Measurements from ENCODE around the gene GRIN2C.

GRIN2C gene

DNA sequence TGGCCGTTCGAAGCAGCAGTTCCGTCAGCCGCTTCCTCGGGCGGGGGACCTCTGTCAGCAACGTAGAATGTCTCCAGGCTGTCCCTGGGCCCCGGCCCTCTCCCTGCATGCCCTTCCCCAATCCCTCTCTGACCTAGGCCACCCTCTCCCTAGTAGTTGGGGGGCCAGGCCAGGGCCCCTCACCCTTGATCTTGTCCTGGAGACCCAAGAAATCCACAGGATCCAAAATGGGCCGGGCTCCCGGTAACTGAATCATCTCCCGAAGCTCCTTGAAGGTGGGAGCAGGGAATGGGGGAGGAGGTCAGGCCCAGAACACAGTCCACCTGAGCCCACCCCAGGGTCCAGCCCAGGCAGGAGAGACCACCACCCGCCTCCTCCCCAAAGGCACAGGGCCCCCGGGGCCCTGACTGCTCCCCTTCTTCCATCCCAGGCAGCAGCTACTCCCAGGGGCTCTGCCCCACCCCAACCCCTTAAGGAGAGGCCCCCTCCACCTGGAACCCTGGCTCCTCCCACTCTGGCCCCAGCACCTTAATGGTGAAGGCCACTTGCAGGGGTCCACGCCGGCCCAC lies 4.7 kb upstream of the GRIN2C start:
- no peak for DNase-seq (ENCODE audit: low spot score)

DNA sequence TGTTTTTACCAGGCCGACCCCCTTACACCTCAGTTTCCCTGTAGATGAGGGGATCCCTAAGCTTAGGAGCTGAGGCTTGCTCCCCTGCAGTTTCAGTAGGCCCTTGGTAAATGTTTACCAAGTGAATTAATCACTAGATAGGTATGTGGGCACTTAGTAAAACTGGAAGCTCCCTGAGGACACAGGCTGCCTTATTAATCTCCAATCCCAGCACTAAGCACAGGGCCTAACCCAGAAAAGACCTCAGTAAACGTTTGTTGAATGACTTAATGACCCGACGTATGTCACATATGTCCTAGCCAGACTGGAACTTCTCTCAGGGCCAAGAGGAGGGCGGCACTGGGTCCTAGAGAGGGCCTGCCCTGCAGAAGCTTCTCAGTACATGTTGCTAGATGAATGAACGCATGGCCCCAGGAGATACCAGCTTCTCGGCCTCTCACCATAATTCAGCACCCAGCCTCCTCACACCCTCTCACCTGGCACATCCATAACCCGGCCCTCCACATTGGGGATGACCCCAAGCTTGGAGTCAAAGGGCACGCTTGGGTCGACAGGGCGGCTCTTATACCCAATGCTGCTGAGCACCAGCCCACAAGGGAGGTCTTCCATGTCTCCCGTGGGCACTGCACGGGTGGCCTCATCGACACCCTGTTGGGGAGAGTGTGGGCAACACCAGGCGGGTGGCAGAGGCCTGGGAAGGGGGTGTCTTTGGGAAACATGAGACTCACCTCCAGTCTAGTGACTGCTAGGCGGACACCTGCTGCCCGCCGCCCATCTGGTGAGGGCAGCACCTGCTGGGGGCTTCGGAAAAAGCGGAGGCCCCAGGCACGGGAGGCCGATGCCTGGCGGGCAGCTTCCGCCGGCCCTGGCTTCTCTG lies 4.0 kb upstream of the GRIN2C start:
- no peak for DNase-seq (ENCODE audit: low spot score)

DNA sequence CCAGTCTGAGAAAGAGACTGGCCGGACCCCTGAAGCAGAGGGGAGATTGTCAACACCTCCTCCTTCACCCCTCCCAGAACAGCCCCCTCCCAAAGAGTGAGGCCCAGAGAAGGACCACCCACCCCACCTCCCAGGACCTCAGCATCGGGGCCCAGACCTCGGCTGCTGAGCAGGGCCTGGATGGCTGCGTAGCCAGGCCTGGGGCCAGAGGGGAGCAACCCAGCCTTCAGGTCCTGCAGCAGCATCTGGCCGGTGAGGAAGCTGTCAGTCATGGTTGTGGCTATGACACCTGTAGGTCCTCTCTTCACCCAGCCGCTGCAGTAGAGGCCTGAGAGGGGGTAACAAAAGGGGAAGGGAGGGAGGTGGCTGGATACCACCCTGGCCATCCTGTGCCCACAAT lies 3.2 kb upstream of the GRIN2C start:
- DNase-seq (ENCODE audit: low spot score): no peak

DNA sequence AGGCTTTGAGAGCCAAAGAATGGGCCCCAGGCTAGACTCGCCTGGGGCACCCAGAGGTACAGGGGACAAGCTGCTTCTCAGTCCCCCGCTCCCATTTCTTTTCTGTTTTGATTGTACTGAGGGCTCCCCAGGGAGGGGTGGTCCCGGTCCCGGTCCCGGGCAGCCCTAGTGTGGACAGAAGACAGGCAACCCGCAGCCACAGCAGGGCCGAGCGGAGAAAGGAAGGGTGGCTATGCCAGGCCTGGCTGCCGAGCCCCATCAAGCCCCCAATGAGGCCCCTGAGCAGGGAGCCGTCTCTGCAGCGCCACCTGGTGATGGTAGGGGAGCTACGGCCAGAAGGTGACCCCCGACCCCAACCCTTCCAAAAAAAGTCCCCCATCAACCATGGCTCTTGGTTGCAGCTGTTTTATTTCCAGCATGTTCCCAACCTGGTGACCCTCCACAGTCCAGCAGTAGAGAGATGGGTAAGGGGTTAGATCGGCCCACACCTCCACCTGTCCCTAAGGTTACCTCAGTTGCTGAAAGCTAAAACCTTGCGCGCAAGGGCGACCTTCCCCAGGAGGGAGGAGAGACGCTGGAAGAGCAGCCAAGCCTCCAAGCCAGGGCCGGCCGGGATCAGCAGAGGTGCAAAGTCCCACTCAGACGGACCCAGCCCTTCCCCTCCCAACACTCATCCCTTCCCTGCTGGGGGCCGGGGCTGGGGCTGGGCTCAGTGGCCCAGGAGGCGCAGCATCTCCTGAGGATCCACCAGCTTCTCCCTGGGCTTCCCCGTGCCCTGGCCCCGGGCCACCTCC lies 2.6 kb upstream of the GRIN2C start:
- DNase-seq (ENCODE audit: low spot score): peak; percentile 89

DNA sequence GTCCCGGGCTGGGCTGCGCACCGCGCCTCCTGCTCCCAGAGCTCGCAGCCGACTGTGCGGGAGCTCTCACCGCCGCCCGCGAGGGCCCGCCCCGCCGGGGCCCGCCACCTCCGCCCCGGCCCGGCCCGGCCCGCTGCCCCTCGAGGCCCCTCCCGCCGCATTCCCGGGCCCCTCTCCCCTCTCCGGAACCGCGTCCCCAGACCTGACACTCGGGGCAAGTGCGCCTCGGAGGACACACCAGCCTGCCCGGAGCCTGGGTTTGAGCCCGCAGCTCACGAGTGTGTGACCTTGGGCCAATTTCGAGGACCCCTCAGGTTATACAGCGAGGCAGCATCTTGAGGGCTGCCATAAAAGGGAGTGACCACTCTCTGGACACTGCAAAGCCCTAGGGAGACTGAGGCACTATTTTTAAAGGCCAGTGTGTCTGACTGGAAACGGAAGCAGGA lies 2.0 kb upstream of the GRIN2C start:
- no peak for DNase-seq (ENCODE audit: low spot score)

DNA sequence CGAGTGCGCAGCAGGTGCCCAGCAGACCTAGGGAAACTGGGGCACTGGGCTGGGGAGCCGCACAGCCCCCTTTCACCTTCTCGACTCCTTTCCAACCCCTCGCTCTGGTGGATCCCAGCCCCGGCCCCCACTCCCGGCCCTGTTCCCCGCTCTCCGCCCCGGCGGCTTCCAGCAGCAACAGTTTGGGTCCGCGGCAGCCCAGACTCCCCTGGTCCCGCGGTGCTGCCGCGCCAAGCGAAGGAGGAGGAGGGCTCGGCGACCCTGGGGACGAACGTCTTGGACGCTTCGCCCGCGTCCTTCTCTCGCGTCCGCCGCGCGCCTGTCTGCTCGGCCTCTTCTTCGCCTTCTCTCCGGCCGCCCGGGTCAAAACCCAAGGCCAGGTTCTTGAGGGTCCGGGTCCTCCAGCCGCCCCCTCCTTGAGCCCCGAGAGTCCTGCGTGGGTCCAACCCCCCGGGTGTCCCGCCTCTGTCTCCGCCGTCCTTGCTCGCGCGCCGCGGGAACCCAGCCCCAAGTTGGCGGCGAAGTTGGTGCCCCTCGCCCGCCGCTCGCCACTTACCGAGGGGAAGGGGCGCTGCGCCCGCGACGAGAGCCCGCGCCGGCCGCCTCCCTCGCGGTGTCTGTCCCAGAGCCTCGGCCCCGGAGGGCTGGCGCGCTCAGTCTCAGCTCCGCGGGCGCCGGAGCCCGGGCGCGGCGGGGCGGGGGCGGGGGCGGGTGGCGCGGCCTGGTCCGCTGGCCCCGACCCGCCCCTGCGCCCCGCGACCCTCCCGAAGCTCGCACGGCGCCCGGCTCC lies 1.4 kb upstream of the GRIN2C start:
- peak; percentile 70 for DNase-seq (ENCODE audit: low spot score)

- peak; percentile 79 for DNase-seq (ENCODE audit: low spot score)
These were observed 665 bp upstream of the GRIN2C start for GRCh38 chr17:74860229-74860871.

- no peak for DNase-seq (ENCODE audit: low spot score)
These were observed 820 bp downstream of the GRIN2C start for GRCh38 chr17:74858672-74859458.

DNA sequence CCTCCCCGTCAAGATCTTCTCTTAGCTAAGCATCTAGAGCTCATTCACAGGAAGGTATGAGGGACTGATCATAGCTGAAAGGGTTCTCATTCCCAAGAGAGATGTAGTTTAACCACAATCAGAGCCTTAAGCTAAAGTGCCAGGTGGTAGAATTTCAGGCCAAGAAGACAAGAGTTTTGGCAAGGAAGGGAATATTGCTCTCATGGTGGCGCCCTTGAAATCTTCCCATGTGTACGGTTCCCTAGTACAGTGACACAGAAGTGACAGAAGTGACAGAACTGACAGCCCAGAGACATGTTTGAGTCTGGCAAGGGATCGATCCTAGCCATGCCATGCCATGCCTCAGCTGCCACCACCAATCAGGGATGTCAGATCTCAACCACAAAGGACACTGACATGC lies 2.5 kb downstream of the GRIN2C start:
- no peak for DNase-seq (ENCODE audit: low spot score)

GRCh38 chr17:74856112-74856511 lies 3.6 kb downstream of the GRIN2C start:
- DNase-seq (ENCODE audit: low spot score): no peak

DNA sequence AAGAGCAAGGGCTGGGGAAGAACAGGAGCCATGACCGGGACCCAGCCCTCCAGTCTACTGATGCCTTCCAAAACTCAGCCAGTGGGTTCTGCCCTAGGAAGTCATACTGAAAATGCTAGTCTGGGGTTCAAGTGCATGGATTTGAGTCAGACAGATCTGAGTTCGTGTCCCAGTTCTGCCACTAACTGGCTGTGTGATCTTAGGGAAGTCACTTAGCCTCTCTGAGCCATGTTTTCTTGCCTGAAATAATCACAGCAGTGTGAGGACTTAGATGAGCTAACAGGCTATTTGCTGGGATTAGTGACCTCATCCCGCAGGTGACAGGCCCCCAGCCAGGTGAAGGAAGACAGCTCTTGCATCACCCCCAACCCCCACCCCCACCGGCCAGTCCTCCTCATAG lies 4.4 kb downstream of the GRIN2C start:
- DNase-seq (ENCODE audit: low spot score): no peak

- no peak for DNase-seq (ENCODE audit: low spot score)
These were observed 4.9 kb downstream of the GRIN2C start for GRCh38 chr17:74854792-74855191.

DNA sequence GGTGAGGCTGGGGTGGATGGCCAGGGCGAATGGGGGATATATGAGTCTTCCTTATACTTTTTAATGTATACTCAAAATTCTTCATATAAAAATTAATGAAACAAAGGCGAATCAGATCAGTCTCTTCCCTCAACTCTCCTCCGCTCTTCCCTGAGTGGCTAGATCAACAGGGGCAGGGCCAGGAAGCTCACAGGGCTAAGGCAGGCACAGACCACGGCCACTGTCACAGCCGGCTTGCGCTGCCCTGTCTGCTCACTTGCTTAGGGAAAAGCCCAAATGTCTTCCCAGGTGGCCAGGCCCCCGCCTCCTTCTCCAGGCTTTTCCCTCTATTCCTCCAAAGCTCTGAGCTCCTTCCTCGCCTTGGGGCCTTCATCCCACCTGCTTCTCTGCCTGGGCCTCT lies 6.0 kb downstream of the GRIN2C start:
- DNase-seq (ENCODE audit: low spot score): no peak

DNA sequence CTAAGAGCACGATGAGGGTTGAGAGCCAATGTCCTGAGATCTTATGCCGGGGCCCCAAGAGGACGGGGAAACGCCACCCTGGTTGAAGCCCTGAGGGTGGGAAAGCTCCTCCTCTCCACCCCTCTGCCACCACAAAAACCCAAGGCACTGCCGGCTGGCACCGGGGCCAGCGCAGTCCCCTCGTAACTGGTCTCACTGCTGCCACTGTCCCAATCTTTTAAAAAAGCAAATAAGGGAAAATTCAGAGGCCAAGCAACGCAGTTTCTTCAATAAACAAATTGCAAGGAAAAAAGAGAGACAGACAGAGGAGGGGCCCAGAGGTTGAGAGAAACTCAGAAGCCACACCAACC lies 6.7 kb downstream of the GRIN2C start:
- DNase-seq (ENCODE audit: low spot score): no peak

GRCh38 chr17:74852237-74853047 lies 7.2 kb downstream of the GRIN2C start:
- DNase-seq (ENCODE audit: low spot score): peak; percentile 71

DNA sequence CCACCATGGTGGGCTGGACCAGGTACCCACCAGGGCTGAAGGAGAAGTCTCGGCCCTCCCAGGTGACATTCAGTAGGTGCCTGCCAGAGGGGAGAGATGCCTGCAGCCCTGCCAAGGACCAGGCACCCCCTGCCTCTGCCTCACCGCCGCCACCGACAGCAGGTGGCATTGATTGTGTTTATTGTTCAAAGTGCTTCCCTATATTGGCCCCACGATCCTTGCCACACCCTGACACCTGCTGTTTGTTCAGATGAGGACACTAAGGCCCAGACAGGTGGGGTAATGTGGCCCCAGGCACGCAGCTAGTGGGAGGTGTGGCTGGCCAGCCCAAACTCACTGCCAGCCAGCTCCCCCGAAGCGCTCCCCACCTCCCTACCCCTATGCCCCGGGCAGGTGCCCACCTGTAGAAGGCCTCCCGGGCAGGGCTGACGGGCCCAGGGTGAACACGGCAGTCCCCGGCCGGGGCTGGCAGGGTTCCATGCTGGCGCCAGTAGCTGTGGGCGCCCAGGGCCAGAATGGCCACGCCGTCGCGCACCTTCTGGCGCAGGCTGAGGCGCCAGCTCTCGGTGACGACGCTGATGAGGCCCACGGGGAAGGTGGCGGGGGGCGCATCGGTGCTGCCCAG lies 8.0 kb downstream of the GRIN2C start:
- DNase-seq (ENCODE audit: low spot score): no peak

DNA sequence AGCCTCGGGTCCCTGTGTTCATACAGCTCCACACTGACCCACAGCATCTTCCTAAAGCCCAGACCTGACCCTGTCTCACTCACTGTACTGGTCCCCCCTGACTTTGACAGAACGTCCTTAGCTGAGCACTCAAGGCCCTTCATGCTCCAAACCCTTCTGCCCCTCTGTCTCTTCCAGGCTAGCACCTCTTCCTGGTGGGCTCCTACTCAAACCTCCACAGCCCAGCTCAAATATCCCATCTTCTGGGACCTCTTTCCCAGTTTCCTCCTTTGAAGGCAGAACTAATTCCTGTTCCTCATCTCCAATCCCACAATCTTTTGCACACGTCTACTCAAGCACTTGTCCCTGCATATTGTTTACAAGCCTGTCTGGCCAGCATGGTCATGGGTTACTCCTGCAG lies 8.8 kb downstream of the GRIN2C start:
- DNase-seq (ENCODE audit: low spot score): no peak

DNA sequence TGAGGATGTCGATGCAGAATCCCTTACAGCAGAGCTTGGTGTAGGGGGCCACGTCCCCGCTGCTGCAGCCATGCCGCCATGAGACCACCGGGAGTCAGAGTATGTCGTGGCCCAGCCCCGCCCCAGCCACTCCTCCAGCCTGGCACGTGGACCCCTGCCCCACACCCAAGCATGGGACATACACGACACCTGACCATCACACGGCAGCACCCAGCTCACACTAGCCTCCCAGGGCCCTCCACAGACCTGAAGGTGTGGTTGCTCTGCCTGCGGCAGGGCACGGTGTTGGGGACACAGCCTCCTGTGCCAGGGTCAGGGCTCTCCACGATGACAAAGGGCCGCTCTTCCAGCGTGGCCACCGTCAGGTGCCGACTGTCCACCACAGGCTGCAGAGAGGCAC lies 9.4 kb downstream of the GRIN2C start:
- no peak for DNase-seq (ENCODE audit: low spot score)

DNA sequence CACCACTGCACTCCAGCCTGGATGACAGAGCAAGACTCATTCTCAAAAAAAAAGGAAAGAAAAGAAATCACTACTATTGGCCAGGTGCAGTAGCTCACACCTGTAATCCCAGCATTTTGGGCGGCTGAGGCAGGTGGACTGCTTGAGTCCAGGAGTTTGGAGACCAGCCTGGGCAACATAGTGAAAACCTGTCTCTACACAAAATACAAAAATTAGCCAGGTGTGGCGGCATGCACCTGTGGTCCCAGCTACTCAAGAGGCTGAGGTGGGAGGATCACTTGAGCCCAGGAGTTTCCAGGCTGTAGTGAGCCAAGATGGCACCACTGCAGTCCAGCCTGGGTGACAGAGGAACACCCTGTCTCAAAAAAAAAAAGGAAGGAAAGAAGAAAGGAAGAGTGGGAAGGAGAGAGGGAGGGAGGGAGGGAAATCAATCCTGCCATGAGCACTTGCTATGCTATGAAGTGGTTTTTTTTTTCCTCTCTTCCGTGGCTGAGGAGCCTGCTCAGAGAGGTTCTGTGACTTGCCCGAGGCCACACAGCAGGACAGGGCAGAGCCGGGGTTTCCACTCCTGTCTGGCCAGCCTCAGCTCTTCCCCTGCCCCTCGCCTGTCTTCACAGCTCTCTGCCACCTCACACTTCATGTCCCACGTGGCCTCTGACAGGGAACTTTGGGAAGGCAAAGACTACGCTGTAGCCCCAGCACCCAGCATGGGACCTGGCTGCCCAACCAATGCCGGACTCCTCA lies 10.9 kb downstream of the GRIN2C start:
- no peak for DNase-seq (ENCODE audit: low spot score)

Data from D341Med (cell line).